Right lung (tissue), 10 donors: ENCODE data around the gene CCDC187. TPM values are rescaled to one million over a fixed set of nuclear protein-coding genes. Genes with fewer than 3 reads are reported as not detected.
A peak's percentile ranks its signal among the peaks of the same experiment; 100 is the strongest.
"Not testable (repeated sequence)": the region's sequence is repeated elsewhere in the genome, so short reads cannot be mapped to it uniquely, and the experiment has no call there.

Source experiments
- DNase-seq, 2 donors: peaks; one replicate each; pipeline ENCODE4 v3.0.0-alpha.2; 2013
- long read RNA-seq, 8 donors: transcript quantifications; one replicate each; lab custom pipeline, GENCODE V29; 2026
- polyA plus RNA-seq, 5 donors: library from polyadenylated mRNA; unstranded; fragments of 120-200 nt; gene quantifications; one replicate each; pipeline versions ENCODE4 v1.2.1 to v1.2.3, GENCODE V29; 2013; ENCODE audit warnings: inconsistent platforms in 1 of 5, low replicate concordance in 1 of 5; ENCODE audit not compliant: insufficient read length in 5 of 5, insufficient read depth in 1 of 5

CCDC187 gene
- polyA plus RNA-seq, result 1 to 10 TPM in 4 of 5 donors, under 1 TPM in 1; 0.65 to 2.9 (median 1.8) TPM
- long read RNA-seq, donor 1, result 0 reads
- long read RNA-seq, donor 2, result 0 reads
- long read RNA-seq, donor 3, result 0 reads
- long read RNA-seq, donor 4, result 0 reads
- long read RNA-seq, donor 5, partial matches to known transcripts, result 11 of 11 reads
- long read RNA-seq, donor 5, other reads (novel, unspliced or antisense), result 0 of 11 reads
- long read RNA-seq, donor 6, result 0 reads
- long read RNA-seq, donor 7, result 0 reads
- long read RNA-seq, donor 8, result 0 reads

- no peak for DNase-seq
These were observed at the start of gene CCDC187 for GRCh38 chr9:136303825-136304416. TSS of gene CCDC187 (minus strand) at chr9:136304094. CDS start at chr9:136303830, 264 bp downstream.

- no peak for DNase-seq
These were observed 49.2 kb upstream of the CCDC187 start for GRCh38 chr9:136353088-136353487.

- peak in 1 of 2 donors; percentile 60 for DNase-seq
These were observed 48.8 kb upstream of the CCDC187 start for GRCh38 chr9:136352682-136353081.

DNA sequence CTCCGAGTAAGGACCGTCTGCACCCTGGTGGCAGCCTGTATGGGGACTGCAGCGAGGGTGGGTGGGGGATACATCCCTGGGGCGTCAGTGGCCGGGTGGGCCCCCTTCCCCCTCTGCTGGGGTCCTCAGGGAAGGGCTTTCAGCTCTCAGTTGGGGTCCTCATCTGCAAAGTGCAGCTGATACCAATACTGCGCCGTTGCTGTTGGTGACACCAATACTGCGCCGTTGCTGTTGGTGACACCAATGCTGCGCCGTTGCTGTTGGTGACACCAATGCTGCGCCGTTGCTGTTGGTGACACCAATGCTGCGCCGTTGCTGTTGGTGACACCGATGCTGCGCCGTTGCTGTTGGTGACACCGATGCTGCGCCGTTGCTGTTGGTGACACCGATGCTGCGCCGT lies 48.0 kb upstream of the CCDC187 start:
- DNase-seq, result not testable (repeated sequence)

GRCh38 chr9:136351252-136351800 lies 47.4 kb upstream of the CCDC187 start:
- no peak for DNase-seq

GRCh38 chr9:136349546-136349945 lies 45.7 kb upstream of the CCDC187 start:
- no peak for DNase-seq

DNA sequence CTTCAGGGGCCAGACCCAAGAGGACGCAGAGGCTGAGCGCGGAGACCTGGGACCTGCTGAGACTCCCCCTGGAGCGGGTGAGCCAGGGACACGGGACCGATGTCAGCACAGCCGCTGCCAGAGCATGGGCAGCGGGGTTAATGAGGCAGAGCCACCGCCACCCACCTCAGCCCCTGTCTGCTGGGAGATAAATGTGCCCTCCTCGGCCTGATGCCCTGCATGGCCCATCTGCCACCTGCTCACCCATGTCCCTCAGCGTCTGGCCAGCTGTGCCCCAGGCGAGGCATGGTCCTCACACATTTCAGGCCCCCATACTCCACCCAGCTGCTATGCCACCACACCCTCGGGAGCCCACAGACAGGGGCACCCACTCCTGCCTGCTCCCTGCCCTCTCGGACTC lies 44.8 kb upstream of the CCDC187 start:
- DNase-seq, result no peak

GRCh38 chr9:136347472-136348256 lies 43.8 kb upstream of the CCDC187 start:
- DNase-seq, result no peak

GRCh38 chr9:136346927-136347465 lies 43.1 kb upstream of the CCDC187 start:
- no peak for DNase-seq

DNA sequence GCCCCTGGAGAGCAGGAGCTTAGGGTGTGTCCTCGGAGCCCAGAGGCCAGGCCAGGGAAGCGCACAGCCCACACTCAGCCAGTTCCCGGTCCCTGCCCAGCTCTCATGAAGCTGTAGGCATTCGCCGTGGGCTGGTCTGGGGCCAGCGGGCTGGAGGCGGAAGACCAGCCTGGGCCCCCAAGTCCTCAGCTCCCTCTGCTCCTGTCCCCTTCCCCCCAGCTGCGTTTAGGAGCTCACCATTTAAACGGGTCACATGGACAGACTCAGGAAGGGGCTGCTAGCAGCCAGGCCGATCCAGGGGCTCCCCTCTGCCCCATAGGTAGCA lies 42.2 kb upstream of the CCDC187 start:
- no peak for DNase-seq

- DNase-seq, result no peak
These were observed 41.6 kb upstream of the CCDC187 start for GRCh38 chr9:136345281-136346156.

GRCh38 chr9:136344544-136345280 lies 40.8 kb upstream of the CCDC187 start:
- no peak for DNase-seq

DNA sequence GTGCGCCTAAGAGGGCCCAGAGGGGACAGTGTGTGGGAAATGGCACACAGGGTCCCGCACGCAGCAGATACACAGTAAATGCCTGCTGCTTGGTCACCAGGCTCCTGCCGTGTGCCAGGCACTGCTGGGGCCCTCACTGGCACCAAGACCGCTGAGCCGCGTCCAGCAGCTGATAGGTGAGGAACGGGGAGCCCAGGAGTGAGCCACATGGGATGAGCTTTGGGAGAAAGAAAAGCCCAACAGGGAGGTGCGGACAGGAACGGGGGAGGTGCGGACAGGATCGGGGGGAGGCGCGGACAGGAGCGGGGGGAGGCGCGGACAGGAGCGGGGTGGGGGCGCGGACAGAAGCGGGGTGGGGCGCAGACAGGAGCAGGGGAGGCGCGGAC lies 40.0 kb upstream of the CCDC187 start:
- no peak for DNase-seq

DNA sequence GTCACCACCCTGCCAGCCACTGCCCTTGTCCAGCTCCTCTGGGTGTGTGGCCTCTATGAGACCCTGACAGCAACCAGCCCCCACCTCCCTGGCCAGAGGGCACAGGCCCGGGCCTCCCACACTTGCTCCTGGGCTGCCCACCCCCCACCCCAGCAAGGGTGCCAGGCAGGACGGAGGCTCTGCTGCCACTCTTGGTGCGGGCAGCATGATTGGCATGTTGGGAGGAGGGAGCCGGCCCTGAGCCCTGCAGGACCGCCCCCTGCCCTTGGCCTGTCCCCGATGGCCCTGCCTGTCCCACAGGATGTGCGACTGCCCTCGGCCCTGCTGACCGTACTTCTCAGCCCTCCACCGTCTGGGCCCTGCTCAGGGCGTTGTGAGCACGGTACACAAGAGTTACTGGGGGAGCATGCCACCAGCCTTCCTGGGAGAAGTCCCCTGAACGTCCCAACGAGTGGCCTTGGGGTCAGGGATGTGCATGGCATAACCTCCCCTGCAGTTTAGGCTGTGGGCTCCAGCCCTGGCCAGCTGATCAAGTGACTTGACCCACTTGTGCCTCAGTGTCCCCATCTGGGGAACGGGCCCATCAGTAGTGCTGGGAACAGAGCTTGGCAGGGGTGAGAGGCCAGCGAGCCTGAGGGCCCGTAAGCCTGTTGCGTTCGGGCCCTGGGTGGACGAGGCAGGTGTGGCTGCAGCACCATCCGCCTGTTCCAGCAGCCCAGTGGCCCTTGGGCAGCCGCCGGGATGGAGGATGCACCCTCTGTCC lies 39.4 kb upstream of the CCDC187 start:
- no peak for DNase-seq

GRCh38 chr9:136342181-136343120 lies 38.6 kb upstream of the CCDC187 start:
- peak; percentile 75 to 80 for DNase-seq

- DNase-seq, result no peak
These were observed 37.9 kb upstream of the CCDC187 start for GRCh38 chr9:136341769-136342168.

DNA sequence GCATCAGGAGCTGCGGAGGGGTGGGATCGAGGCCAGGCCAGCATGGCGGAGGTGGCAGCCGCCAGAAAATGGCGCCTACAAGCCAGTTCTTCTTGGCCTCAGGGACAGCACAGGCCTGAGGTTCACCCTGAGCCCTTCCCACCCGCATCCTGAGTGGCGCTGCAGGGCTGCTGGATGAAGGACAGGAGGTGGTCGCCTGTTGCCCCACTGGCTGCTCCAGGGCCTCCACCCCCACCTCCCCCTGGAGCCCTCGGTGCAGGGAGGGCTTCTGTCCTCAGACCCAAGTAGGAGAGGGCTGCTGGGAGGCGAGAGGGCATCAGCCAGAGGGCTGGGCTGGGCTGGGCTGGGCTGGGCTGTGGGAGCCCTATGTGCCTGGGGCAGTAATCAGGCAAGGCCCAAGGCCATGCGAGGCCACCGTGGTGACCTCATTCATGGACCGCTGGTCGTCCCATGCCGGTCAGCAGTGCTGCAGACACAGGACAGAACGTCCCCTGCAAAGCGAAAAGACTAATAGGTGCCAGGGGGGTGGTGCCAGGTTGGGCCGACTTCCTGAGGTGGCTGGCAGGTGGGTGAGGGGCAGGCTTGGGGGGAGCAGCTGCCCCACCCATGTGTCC lies 37.3 kb upstream of the CCDC187 start:
- no peak for DNase-seq

DNA sequence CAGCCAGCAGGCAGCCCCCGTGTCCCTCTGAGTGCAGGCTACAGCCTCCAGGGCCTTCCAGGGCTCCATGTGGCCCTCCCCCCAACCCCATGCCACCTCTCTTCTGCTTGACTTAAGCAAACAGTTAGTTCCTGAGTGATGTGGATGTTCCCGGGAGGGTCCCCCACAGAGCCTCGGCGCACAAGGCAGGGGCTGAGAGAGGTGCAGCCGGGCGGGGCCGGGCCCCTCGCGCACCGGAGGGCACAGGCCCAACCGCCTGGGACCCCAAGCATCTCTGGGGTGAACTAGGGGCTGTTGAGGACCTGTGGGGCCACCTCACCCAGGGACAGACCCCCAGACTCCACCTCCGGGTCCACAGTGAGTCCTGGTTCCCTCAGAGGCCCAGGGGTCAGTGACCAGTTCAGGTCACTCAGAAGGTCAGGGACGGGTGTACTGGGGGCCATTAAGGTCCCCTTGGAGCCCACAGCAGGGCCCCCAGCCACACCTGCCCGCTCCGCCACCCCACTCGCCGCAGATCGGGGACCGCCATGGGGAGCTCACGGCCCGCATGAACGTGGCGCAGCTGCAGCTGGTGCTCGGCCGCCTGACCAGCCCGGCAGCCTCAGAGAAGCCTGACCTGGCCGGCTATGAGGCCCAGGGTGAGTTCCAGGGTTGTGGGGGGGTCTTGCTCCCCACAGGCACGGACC lies 36.6 kb upstream of the CCDC187 start:
- no peak for DNase-seq
